ENCODE measurements around the gene CACNA2D1. TPM values are rescaled to one million over a fixed set of nuclear protein-coding genes. Genes with fewer than 3 reads are reported as not detected.

CACNA2D1 gene
- total RNA-seq, 1 donor from 2014 or later: 32.9 TPM

- no peak overlapping the region for H3K27ac Mint-ChIP-seq (ENCODE audit: unreplicated experiment)
- no peak overlapping the region for H3K4me3 Mint-ChIP-seq (ENCODE audit: unreplicated experiment)
- no peak for DNase-seq (ENCODE audit: low spot score)
- H3K27me3 Mint-ChIP-seq (ENCODE audit: low read depth): no peaks in the 10 kb centered on the region
- H3K4me1 Mint-ChIP-seq (ENCODE audit: low read depth): no peaks in the 10 kb centered on the region
- no peak for TF ChIP-seq CTCF (IDR thresholded peaks at IDR 0.05)
- H3K36me3 Mint-ChIP-seq (ENCODE audit: low read depth): no peaks in the 10 kb centered on the region
- no peaks in the 10 kb centered on the region for H3K9me3 Mint-ChIP-seq (ENCODE audit: low read depth)
Measured at GRCh38 chr7:81937091-81937490, 506.5 kb downstream of the CACNA2D1 start.

DNA sequence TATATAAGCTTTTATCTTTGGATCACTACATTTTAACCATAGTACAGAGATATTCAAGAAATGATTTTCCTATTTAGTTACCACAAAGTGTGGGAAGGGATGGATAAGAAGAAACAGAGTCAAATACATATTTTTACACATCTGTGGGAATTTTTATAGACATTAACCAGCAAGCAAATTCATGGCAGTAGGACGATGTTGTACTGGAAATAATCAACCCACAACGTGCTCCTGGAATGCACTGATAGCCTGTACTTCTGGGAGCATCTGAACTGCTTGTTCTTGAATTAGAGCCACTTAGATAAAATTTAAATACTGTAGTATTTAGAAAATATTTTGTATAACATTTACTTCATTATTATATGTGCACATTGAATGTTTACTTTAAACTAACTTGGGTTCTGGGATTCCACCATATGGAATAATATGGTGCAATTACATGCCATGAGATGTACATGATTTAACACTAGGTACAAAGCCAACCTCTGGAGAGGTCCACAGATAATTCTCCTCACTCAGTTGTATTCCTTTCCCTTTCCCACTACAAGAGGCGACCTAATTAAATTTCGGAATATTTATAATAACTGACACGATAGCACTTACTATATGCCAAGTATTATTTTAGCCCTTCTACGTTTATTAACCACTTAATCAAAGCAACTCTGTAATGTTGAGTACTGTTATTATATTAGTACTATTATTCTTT, 508.8 kb downstream of the CACNA2D1 start:
- H3K4me1 Mint-ChIP-seq (ENCODE audit: low read depth): no peaks in the 10 kb centered on the region

GRCh38 chr7:81932936-81933335, 510.6 kb downstream of the CACNA2D1 start:
- Mint-ChIP-seq H3K36me3 (ENCODE audit: low read depth) (no peaks in the 10 kb centered on the region), H3K9me3 (ENCODE audit: low read depth) (no peaks in the 10 kb centered on the region), H3K27me3 (ENCODE audit: low read depth) (no peaks in the 10 kb centered on the region), H3K27ac (ENCODE audit: unreplicated experiment) (no peak overlapping the region), H3K4me1 (ENCODE audit: low read depth) (peaks cover 4% of the 10 kb centered on the region), H3K4me3 (ENCODE audit: unreplicated experiment) (no peak overlapping the region)
- TF ChIP-seq CTCF (IDR thresholded peaks at IDR 0.05): no peak
- no peak for DNase-seq (ENCODE audit: low spot score)

More for the DNA sequence above, 508.8 kb downstream of the CACNA2D1 start:
- no peak overlapping the region for H3K4me3 Mint-ChIP-seq (ENCODE audit: unreplicated experiment)
- H3K36me3 Mint-ChIP-seq (ENCODE audit: low read depth): no peaks in the 10 kb centered on the region
- no peak for DNase-seq (ENCODE audit: low spot score)
- H3K9me3 Mint-ChIP-seq (ENCODE audit: low read depth): no peaks in the 10 kb centered on the region
- no peaks in the 10 kb centered on the region for H3K27me3 Mint-ChIP-seq (ENCODE audit: low read depth)
- H3K27ac Mint-ChIP-seq (ENCODE audit: unreplicated experiment): no peak overlapping the region
- TF ChIP-seq CTCF (IDR thresholded peaks at IDR 0.05): no peak

GRCh38 chr7:81929386-81929785, 514.2 kb downstream of the CACNA2D1 start:
- Mint-ChIP-seq H3K4me3 (ENCODE audit: unreplicated experiment) (no peak overlapping the region), H3K9me3 (ENCODE audit: low read depth) (no peaks in the 10 kb centered on the region), H3K36me3 (ENCODE audit: low read depth) (no peaks in the 10 kb centered on the region), H3K27me3 (ENCODE audit: low read depth) (no peaks in the 10 kb centered on the region), H3K4me1 (ENCODE audit: low read depth) (peaks cover 4% of the 10 kb centered on the region), H3K27ac (ENCODE audit: unreplicated experiment) (no peak overlapping the region)
- no peak for DNase-seq (ENCODE audit: low spot score)
- TF ChIP-seq CTCF (IDR thresholded peaks at IDR 0.05): no peak

DNA sequence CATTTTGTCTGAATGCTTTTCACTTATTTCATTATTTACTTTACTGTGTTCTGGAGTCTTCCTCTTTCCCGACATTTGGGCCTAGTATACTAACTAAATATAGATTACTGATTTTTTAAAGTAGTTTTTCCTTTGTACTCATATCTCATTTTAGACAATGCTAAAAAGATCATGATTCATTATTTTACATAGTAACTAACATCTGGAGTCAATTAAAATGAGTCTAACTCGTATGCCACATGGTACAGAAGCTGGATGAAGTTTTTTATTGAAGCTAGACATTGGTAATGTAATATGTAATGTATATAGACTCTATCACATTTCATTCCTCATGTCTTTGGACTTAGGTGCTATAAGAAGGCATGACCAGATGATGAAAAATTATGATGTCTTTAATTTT, 517.4 kb downstream of the CACNA2D1 start:
- DNase-seq (ENCODE audit: low spot score): no peak
- no peaks in the 10 kb centered on the region for H3K9me3 Mint-ChIP-seq (ENCODE audit: low read depth)
- H3K27me3 Mint-ChIP-seq (ENCODE audit: low read depth): no peaks in the 10 kb centered on the region
- H3K36me3 Mint-ChIP-seq (ENCODE audit: low read depth): no peaks in the 10 kb centered on the region
- TF ChIP-seq CTCF (IDR thresholded peaks at IDR 0.05): no peak
- H3K27ac Mint-ChIP-seq (ENCODE audit: unreplicated experiment): no peak overlapping the region
- peaks cover 4% of the 10 kb centered on the region for H3K4me1 Mint-ChIP-seq (ENCODE audit: low read depth)
- no peak overlapping the region for H3K4me3 Mint-ChIP-seq (ENCODE audit: unreplicated experiment)
